Colonic mucosa (tissue), 4 donors: ENCODE results near the gene S100A4. TPM values are rescaled to one million over a fixed set of nuclear protein-coding genes. Genes with fewer than 3 reads are reported as not detected.
A peak's percentile ranks its signal among the peaks of the same experiment; 100 is the strongest.

ENCODE experiments used
- DNase-seq: peaks from one replicate; pipeline ENCODE4 v3.0.0-alpha.2; 2020
- H3K27ac ChIP-seq: fragments of 200-600 bp; one replicate; pipeline ENCODE4 v1.8.0; 2021
- H3K27me3 ChIP-seq: fragments of 200-600 bp; one replicate; pipeline ENCODE4 v1.8.0; 2021
- H3K36me3 ChIP-seq: fragments of 200-600 bp; one replicate; pipeline ENCODE4 v1.8.0; 2021
- H3K4me1 ChIP-seq: fragments of 200-600 bp; one replicate; pipeline ENCODE4 v1.8.0; 2021; ENCODE audit warnings: mild to moderate bottlenecking
- H3K4me3 ChIP-seq: fragments of 200-600 bp; one replicate; pipeline ENCODE4 v1.8.0; 2021
- H3K9ac ChIP-seq, 2 donors: one replicate each; pipeline ENCODE4 v1.7.0; 2013; ENCODE audit warnings: control low read depth in 2 of 2, low read depth in 2 of 2, low read length in 2 of 2
- H3K9me3 ChIP-seq: fragments of 200-600 bp; one replicate; pipeline ENCODE4 v1.8.0; 2021
- CTCF ChIP-seq: fragments of 200-600 bp; IDR thresholded peaks from one replicate; pipeline ENCODE4 v1.8.0; 2022; ENCODE audit warnings: antibody characterized with exemption, mild to moderate bottlenecking
- intact Hi-C: fragments of 100-400 bp; cut with DNase I; formaldehyde crosslinking; loops from one replicate; pipeline ENCODE4 v1.14.1; 2022
- total RNA-seq, 2 donors: library from RNA; stranded (reverse); fragmentation: NEBNext Ultra II Directional in 1 of 2; extraction: Animal tissue kit (Norgen Biotek cat#: 25700) in 1 of 2; gene quantifications; one replicate each; pipeline ENCODE4 v1.2.1, GENCODE V29; 2021
- donor health status: healthy.
- donor health status: DM: no; HTN: no; CAD: no.
- donor health status: DM: no; HTN: no; CAD: no.

S100A4 gene
- total RNA-seq, 2 donors from 2014 or later = 41.8 to 83.8 TPM

- intact Hi-C loops = loop anchor here (1.0 kb wide), 1 partner anchor 34 kb away; no protein-coding TSS in a partner anchor
- H3K4me3 ChIP-seq = peak overlapping the region; percentile 76
- no peak for TF ChIP-seq CTCF
- H3K27ac ChIP-seq = peak overlapping the region; percentile 99
- no peaks in the 10 kb centered on the region for H3K27me3 ChIP-seq
- no peaks in the 10 kb centered on the region for H3K9me3 ChIP-seq
- no peaks in the 10 kb centered on the region for H3K36me3 ChIP-seq
- DNase-seq = no peak
- H3K9ac ChIP-seq = peak overlapping the region; percentile 99 to 100
- peaks cover 15% of the 10 kb centered on the region for H3K4me1 ChIP-seq
Measured at GRCh38 chr1:153534226-153534924, 11.2 kb downstream of the S100A4 start.

- Histone ChIP-seq H3K9ac (peak overlapping the region; percentile 99 to 100), H3K4me3 (peak overlapping the region; percentile 76), H3K9me3 (no peaks in the 10 kb centered on the region), H3K27me3 (no peaks in the 10 kb centered on the region), H3K27ac (peak overlapping the region; percentile 99), H3K36me3 (no peaks in the 10 kb centered on the region), H3K4me1 (peaks cover 15% of the 10 kb centered on the region)
- DNase-seq = peak; percentile 68
- intact Hi-C loops = loop anchor here (1.0 kb wide), 1 partner anchor 35 kb away; no protein-coding TSS in a partner anchor
- TF ChIP-seq CTCF = no peak
Measured at GRCh38 chr1:153533689-153534201, 11.9 kb downstream of the S100A4 start.

- Histone ChIP-seq H3K9ac (peak overlapping the region; percentile 99 to 100), H3K4me1 (peaks cover 10% of the 10 kb centered on the region), H3K36me3 (no peaks in the 10 kb centered on the region), H3K4me3 (peak overlapping the region; percentile 76), H3K9me3 (no peaks in the 10 kb centered on the region), H3K27me3 (no peaks in the 10 kb centered on the region), H3K27ac (peak overlapping the region; percentile 99)
- intact Hi-C loops = no loop called here
- DNase-seq = peak; percentile 95
- TF ChIP-seq CTCF = peak; percentile 84
Measured at GRCh38 chr1:153532769-153533599, 12.6 kb downstream of the S100A4 start.

GRCh38 chr1:153532181-153532580 is 13.4 kb downstream of the S100A4 start:
- H3K36me3 ChIP-seq = no peaks in the 10 kb centered on the region
- TF ChIP-seq CTCF = no peak
- H3K27ac ChIP-seq = peak overlapping the region; percentile 99
- peak overlapping the region; percentile 36 to 100 for H3K9ac ChIP-seq
- H3K27me3 ChIP-seq = no peaks in the 10 kb centered on the region
- intact Hi-C loops = no loop called here
- DNase-seq = no peak
- peaks cover 5% of the 10 kb centered on the region for H3K4me1 ChIP-seq
- no peak overlapping the region for H3K4me3 ChIP-seq
- no peaks in the 10 kb centered on the region for H3K9me3 ChIP-seq

- H3K9me3 ChIP-seq = no peaks in the 10 kb centered on the region
- H3K27ac ChIP-seq = peak overlapping the region; percentile 99
- no peak overlapping the region for H3K9ac ChIP-seq
- no peak for TF ChIP-seq CTCF
- no peak overlapping the region for H3K4me3 ChIP-seq
- intact Hi-C loops = no loop called here
- H3K36me3 ChIP-seq = no peaks in the 10 kb centered on the region
- DNase-seq = no peak
- no peaks in the 10 kb centered on the region for H3K27me3 ChIP-seq
- peaks cover 5% of the 10 kb centered on the region for H3K4me1 ChIP-seq
Measured at GRCh38 chr1:153531638-153532037, 14.0 kb downstream of the S100A4 start.
